GM12878 (cell line): ENCODE measurements around the gene MTHFD1. TPM values are rescaled to one million over a fixed set of nuclear protein-coding genes. Genes with fewer than 3 reads are reported as not detected.
A peak's percentile ranks its signal among the peaks of the same experiment; 100 is the strongest.

Experiments used
- ATAC-seq: fragments of 200-7000 bp; cut with Tn5 transposase; 3 replicates; pipeline ENCODE4 v1.9.1; 2020; ENCODE audit warnings: mild to moderate bottlenecking, moderate library complexity
- BruUV-seq: library from RNA; stranded (reverse); fragments of 400-500 nt; replicated peaks from 2 replicates; lab custom pipeline; 2021; lab: Mats Ljungman, UMichigan
- CTCF ChIA-PET: fragments of 300-600 bp; sonication (Branson Sonifier 250); formaldehyde crosslinking; extraction: SDS; loops from one replicate; lab custom pipeline; 2021; ENCODE audit warnings: inconsistent platforms; lab: Yijun Ruan, JAX
- POLR2A ChIA-PET: fragments of 350-600 bp; formaldehyde crosslinking; extraction: SDS; loops from one replicate; lab custom pipeline; 2021; ENCODE audit warnings: inconsistent platforms; lab: Charles Lee
- RAD21 ChIA-PET: fragments of 300-600 bp; sonication (Branson Sonifier 250); formaldehyde crosslinking; loops from one replicate; lab custom pipeline; 2023; ENCODE audit warnings: antibody characterized with exemption; ENCODE audit not compliant: unreplicated experiment; lab: Charles Lee
- SMC1A ChIA-PET: fragments of 300-600 bp; sonication (Branson Sonifier 250); formaldehyde crosslinking; loops from one replicate; lab custom pipeline; 2023; ENCODE audit not compliant: unreplicated experiment, uncharacterized antibody; lab: Charles Lee
- DNase-seq: peaks from one replicate; pipeline ENCODE4 v3.0.0-alpha.2; 2011; ENCODE audit warnings: low read depth, low spot score
- FAIRE-seq: peaks from 3 replicates; lab custom pipeline; 2011; peaks lifted over from hg19 to GRCh38; lab: Jason Lieb, UNC
- H2AFZ ChIP-seq: 2 replicates; pipeline ENCODE4 v1.6.0; 2011; ENCODE audit warnings: low read depth, low read length, control low read depth; ENCODE audit not compliant: control insufficient read depth
- H3K27ac ChIP-seq: 2 replicates; pipeline ENCODE4 v1.5.1; 2011; ENCODE audit warnings: control low read depth; ENCODE audit not compliant: control insufficient read depth, insufficient read depth
- H3K27me3 ChIP-seq, 2 experiments: replicated peaks in 1 of 2; 2 replicates each; pipeline versions ENCODE4 v1.6.0 to v1.6.1; 2011; ENCODE audit warnings: low read length in 1 of 2; ENCODE audit not compliant: control insufficient read depth in 2 of 2, insufficient read depth in 2 of 2
- H3K36me3 ChIP-seq, 2 experiments: 2 replicates each; pipeline ENCODE4 v1.5.1; 2011; ENCODE audit warnings: low read length in 1 of 2; ENCODE audit not compliant: control insufficient read depth in 2 of 2, insufficient read depth in 2 of 2
- H3K4me1 ChIP-seq: 2 replicates; pipeline ENCODE4 v1.6.1; 2011; ENCODE audit warnings: mild to moderate bottlenecking, low read length, moderate library complexity, mixed read lengths; ENCODE audit not compliant: control insufficient read depth, insufficient read depth
- H3K4me2 ChIP-seq: 2 replicates; pipeline ENCODE4 v1.6.0; 2011; ENCODE audit warnings: control low read depth; ENCODE audit not compliant: control insufficient read depth, insufficient read depth
- H3K4me3 ChIP-seq: fragments of 200-600 bp; sonication (generic); 2 replicates; pipeline ENCODE4 v1.5.1; 2016
- H3K79me2 ChIP-seq: 2 replicates; pipeline ENCODE4 v1.6.0; 2011; ENCODE audit warnings: low read length; ENCODE audit not compliant: control insufficient read depth, insufficient read depth
- H3K9ac ChIP-seq: 2 replicates; pipeline ENCODE4 v1.8.0; 2011; ENCODE audit warnings: low read length, control low read depth, mixed read lengths; ENCODE audit not compliant: control insufficient read depth, insufficient read depth
- H3K9me3 ChIP-seq: replicated peaks from 3 replicates; pipeline ENCODE4 v1.5.1; 2011; ENCODE audit warnings: mild to moderate bottlenecking, low read length; ENCODE audit not compliant: control insufficient read depth, insufficient read depth
- H4K20me1 ChIP-seq: 2 replicates; pipeline ENCODE4 v1.6.0; 2011; ENCODE audit not compliant: control insufficient read depth, insufficient read depth
- ATF3 ChIP-seq: IDR thresholded peaks from 2 replicates; pipeline ENCODE4 v1.6.1; 2011; ENCODE audit warnings: low read depth, mild to moderate bottlenecking, low read length, moderate library complexity, borderline replicate concordance; ENCODE audit errors: extremely low read depth
- BHLHE40 ChIP-seq, 2 experiments: fragments of 450-650 bp in 1 of 2; IDR thresholded peaks; 2 replicates each; pipeline ENCODE4 v1.6.1; 2011 to 2017; ENCODE audit warnings: low read depth in 2 of 2, borderline replicate concordance in 1 of 2, improper control_type of control experiment in 1 of 2, low read length in 1 of 2, mild to moderate bottlenecking in 1 of 2
- CBX3 ChIP-seq: fragments of 200-600 bp; sonication (generic); IDR thresholded peaks from 2 replicates; pipeline ENCODE4 v1.6.1; 2016; ENCODE audit warnings: low read depth, borderline replicate concordance
- CEBPB ChIP-seq, 2 experiments: fragments of 150-350 bp in 1 of 2; IDR thresholded peaks; 2 replicates each; pipeline ENCODE4 v1.6.1; 2012 to 2014; ENCODE audit warnings: low read depth in 2 of 2, low read length in 2 of 2, borderline replicate concordance in 1 of 2, inconsistent platforms in 1 of 2
- EED ChIP-seq: sonication (generic); IDR thresholded peaks from 2 replicates; pipeline ENCODE4 v1.6.1; 2016; ENCODE audit warnings: antibody characterized with exemption, low read depth
- MEF2A ChIP-seq: IDR thresholded peaks from 2 replicates; pipeline ENCODE4 v1.6.1; 2011; ENCODE audit warnings: low read depth, mild to moderate bottlenecking, low read length, moderate library complexity; ENCODE audit not compliant: insufficient read depth
- MTA2 ChIP-seq: fragments of 450-650 bp; IDR thresholded peaks from 2 replicates; pipeline ENCODE4 v1.6.1; 2016; ENCODE audit warnings: low read depth, mild to moderate bottlenecking, moderate library complexity
- PRDM15 ChIP-seq: fragments of 450-650 bp; formaldehyde crosslinking; IDR thresholded peaks from 2 replicates; pipeline ENCODE4 v1.4.0; 2020; ENCODE audit warnings: mild to moderate bottlenecking, moderate library complexity
- SP1 ChIP-seq: IDR thresholded peaks from one replicate; pipeline ENCODE4 v1.6.1; 2011; ENCODE audit warnings: low read depth, low read length
- SUPT20H ChIP-seq: IDR thresholded peaks from 2 replicates; pipeline ENCODE4 v1.6.1; 2011; ENCODE audit warnings: low read depth, mild to moderate bottlenecking, low read length, moderate library complexity, borderline replicate concordance; ENCODE audit not compliant: control insufficient read depth
- WGBS: methylation state at CpG from one replicate; pipeline ENCODE4 v1.1.6; 2016; ENCODE audit warnings: low lambda C conversion rate; ENCODE audit not compliant: insufficient replicate concordance, insufficient coverage; ENCODE audit errors: missing lambda C conversion rate; 5-methylcytosine and 5-hydroxymethylcytosine counted together
- in situ Hi-C: fragments of 300-500 bp; cut with MboI; formaldehyde crosslinking; loops from 9 replicates; pipeline ENCODE4 v1.14.3; 2018; ENCODE audit warnings: mixed read lengths
- intact Hi-C: fragments of 100-400 bp; cut with micrococcal nuclease; formaldehyde crosslinking; loops from one replicate; pipeline ENCODE4 v1.14.2; 2022; ENCODE audit not compliant: unreplicated experiment
- polyA plus RNA-seq, 11 experiments: library from polyadenylated mRNA; depleted of rRNA in 4 of 11; unstranded in 6 of 11; stranded (reverse) in 5 of 11; fragments of >200 nt; fragmentation: Nextera tagmentation in 4 of 11; fragmentation: Illumina TruSeq in 1 of 11; extraction: Ambion mirVana in 4 of 11; extraction: Trizol in 1 of 11; gene quantifications; 1 replicate in 1 of 11; 2 replicates in 10 of 11; pipeline versions ENCODE4 v1.2.1 to v1.2.3, GENCODE V29; 2011 to 2016; ENCODE audit warnings: inconsistent platforms in 2 of 11, missing spikeins in 2 of 11, low read depth in 1 of 11
- total RNA-seq, 4 experiments: library from RNA; depleted of rRNA in 3 of 4; stranded (reverse); fragments of >200 nt in 3 of 4; fragmentation: Illumina TruSeq in 1 of 4; extraction: Trizol in 1 of 4; gene quantifications; 2 replicates each; pipeline versions ENCODE4 v1.2.1 to v1.2.3, GENCODE V29; 2013 to 2021
- TF ChIP-seq, protein P1 (sequence below): fragments of 450-650 bp; IDR thresholded peaks from 2 replicates; pipeline ENCODE4 v1.6.1; 2016; ENCODE audit warnings: mild to moderate bottlenecking
- TF ChIP-seq, protein P2 (sequence below): IDR thresholded peaks from 2 replicates; pipeline ENCODE4 v1.6.1; 2011; ENCODE audit warnings: borderline replicate concordance, low read depth, mild to moderate bottlenecking, moderate library complexity, mixed read lengths, low read length; ENCODE audit not compliant: insufficient read depth; ENCODE audit errors: extremely low read length

The MTHFD1 gene
- total and polyA plus RNA-seq, 10 of the 15 experiments (the other 5 are each of a cell fraction or from before 2014, with no cell fraction given), result 99.3 to 310 (median 173) TPM

DNA sequence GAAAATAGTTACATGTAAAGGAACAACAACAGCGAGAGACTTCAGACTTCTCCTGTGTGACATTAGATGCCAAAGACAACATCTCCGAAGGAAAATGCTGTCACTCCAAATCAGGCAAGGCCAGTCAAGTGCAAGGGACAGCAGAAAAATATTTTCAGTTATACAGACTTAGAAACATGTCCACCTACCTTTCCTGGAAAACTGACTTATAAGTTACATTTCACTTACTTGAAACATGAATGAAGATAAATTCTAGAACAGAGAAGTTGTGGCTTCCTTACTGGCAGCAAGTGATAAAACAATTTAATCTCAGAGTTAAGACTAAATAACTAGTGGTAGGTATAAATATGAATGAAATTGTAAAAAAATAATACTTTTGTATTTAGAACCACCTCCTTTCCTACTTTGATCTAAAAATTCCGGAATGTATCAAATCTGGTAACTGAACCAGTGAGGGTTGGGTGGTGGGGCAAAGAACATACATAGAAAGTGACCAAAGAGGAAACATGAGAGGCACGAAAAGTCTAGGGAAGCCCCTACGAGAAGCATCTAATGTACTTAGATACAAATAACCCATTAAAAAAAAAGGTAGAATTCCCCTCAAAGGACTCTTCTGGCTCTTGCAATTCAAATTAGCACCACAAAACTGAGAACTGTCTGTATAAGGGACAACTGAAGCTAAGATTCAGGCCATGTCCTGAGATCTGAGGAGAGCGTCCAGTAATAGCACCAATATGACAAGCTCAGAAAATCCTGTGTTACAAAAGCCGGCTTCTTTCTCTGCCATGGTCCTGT, 21.2 kb downstream of the MTHFD1 start:
- H3K79me2 ChIP-seq, result peaks cover 29% of the 10 kb centered on the region
- peak overlapping the region; percentile 24 for H3K9ac ChIP-seq
- POLR2A ChIA-PET, result interaction anchor here (1.7 kb wide), 1 partner anchor 35 kb away, joined by 7 read pairs; no protein-coding TSS in a partner anchor
- ATAC-seq (peak; percentile 78), DNase-seq (no peak), FAIRE-seq (peak; percentile 57)
- H2AFZ ChIP-seq, result no peak overlapping the region
- RAD21 ChIA-PET, result interaction anchor here (0.9 to 1.5 kb wide), 2 partner anchors 65 to 70 kb away, joined by 3 read pairs; no protein-coding TSS in a partner anchor
- H3K9me3 ChIP-seq, result no peaks in the 10 kb centered on the region
- no peaks in the 10 kb centered on the region for H3K27me3 ChIP-seq
- in situ Hi-C loops (no loop called here), intact Hi-C loops (no loop called here)
- H3K27ac ChIP-seq, result peak overlapping the region; percentile 55
- H4K20me1 ChIP-seq, result no peaks in the 10 kb centered on the region
- BruUV-seq, result no TSS peak
- H3K4me2 ChIP-seq, result peak overlapping the region; percentile 61
- WGBS, result 25% methylated on average over 7 of the region's 7 CpGs
- H3K4me1 ChIP-seq, result peaks cover 9% of the 10 kb centered on the region
- peaks cover 9 to 25% of the 10 kb centered on the region in 2 experiments for H3K36me3 ChIP-seq
- SMC1A ChIA-PET, result interaction anchor here (0.7 kb wide), 1 partner anchor 60 kb away, joined by 3 read pairs; no protein-coding TSS in a partner anchor
- CTCF ChIA-PET, result interaction anchor here (1.0 to 1.1 kb wide), 3 partner anchors 15 to 69 kb away, joined by 3 read pairs; no protein-coding TSS in a partner anchor
- H3K4me3 ChIP-seq, result no peak overlapping the region
- TF ChIP-seq MTA2, result peak; percentile 24; the same call in 1 of the 2 replicates
- TF ChIP-seq, protein P1, sequence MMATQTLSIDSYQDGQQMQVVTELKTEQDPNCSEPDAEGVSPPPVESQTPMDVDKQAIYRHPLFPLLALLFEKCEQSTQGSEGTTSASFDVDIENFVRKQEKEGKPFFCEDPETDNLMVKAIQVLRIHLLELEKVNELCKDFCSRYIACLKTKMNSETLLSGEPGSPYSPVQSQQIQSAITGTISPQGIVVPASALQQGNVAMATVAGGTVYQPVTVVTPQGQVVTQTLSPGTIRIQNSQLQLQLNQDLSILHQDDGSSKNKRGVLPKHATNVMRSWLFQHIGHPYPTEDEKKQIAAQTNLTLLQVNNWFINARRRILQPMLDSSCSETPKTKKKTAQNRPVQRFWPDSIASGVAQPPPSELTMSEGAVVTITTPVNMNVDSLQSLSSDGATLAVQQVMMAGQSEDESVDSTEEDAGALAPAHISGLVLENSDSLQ, result peak; percentile 37; the same call in 1 of the 2 replicates
- no peak for TF ChIP-seq SUPT20H
- TF ChIP-seq CEBPB (IDR thresholded peaks at IDR 0.05; ENCODE audit: borderline replicate concordance in 1 of 2, low read depth in 2 of 2, low read length in 2 of 2), result no peak
- no peak for TF ChIP-seq EED
- no peak for TF ChIP-seq BHLHE40 (IDR thresholded peaks at IDR 0.05; ENCODE audit: borderline replicate concordance in 1 of 2, low read depth in 2 of 2, low read length in 1 of 2)
- no peak for TF ChIP-seq CBX3
- no peak for TF ChIP-seq ATF3
- no peak for TF ChIP-seq SP1
- no peak for TF ChIP-seq PRDM15 (CRISPR knock-in tag)
- TF ChIP-seq MEF2A, result 0 out of 2 replicates have a peak, but pooled peaks have one; percentile 18
- TF ChIP-seq, protein P2, sequence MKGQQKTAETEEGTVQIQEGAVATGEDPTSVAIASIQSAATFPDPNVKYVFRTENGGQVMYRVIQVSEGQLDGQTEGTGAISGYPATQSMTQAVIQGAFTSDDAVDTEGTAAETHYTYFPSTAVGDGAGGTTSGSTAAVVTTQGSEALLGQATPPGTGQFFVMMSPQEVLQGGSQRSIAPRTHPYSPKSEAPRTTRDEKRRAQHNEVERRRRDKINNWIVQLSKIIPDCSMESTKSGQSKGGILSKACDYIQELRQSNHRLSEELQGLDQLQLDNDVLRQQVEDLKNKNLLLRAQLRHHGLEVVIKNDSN, result no peak
